SU-DHL-6 (cell line): ENCODE results near the gene TRIM17.

Experiments
- H2AFZ ChIP-seq: fragments of 200-600 bp; sonication (generic); 2 replicates; pipeline ENCODE4 v1.6.1; 2014; ENCODE audit warnings: low read depth, mild to moderate bottlenecking, moderate library complexity, mixed read lengths, antibody characterized with exemption, low read length; ENCODE audit not compliant: severe bottlenecking
- H3F3A ChIP-seq: fragments of 200-600 bp; shearing (Covaris generic); 2 replicates; pipeline ENCODE4 v1.6.0; 2016; ENCODE audit warnings: antibody characterized with exemption, mild to moderate bottlenecking; ENCODE audit not compliant: insufficient read depth
- H3K27ac ChIP-seq: fragments of 200-600 bp; sonication (generic); 2 replicates; pipeline ENCODE4 v1.5.1; 2016; ENCODE audit warnings: low read depth, mild to moderate bottlenecking, low read length, moderate library complexity, mixed read lengths
- H3K27me3 ChIP-seq: fragments of 200-600 bp; sonication (generic), shearing (Covaris generic); 2 replicates; pipeline ENCODE4 v1.6.0; 2014; ENCODE audit warnings: mild to moderate bottlenecking, low read length
- H3K36me3 ChIP-seq: fragments of 200-600 bp; sonication (generic); 2 replicates; pipeline ENCODE4 v1.6.1; 2014; ENCODE audit warnings: mild to moderate bottlenecking, low read length, mixed read lengths
- H3K4me2 ChIP-seq: fragments of 300-600, 200-600 bp; shearing (Covaris generic), sonication (generic); 2 replicates; pipeline ENCODE4 v1.6.0; 2014; ENCODE audit warnings: low read length, low read depth, mild to moderate bottlenecking; ENCODE audit not compliant: poor library complexity, severe bottlenecking
- H3K4me3 ChIP-seq: fragments of 200-600 bp; sonication (generic); 2 replicates; pipeline ENCODE4 v1.5.1; 2014; ENCODE audit warnings: antibody characterized with exemption, low read length, mild to moderate bottlenecking, mixed read lengths; ENCODE audit not compliant: insufficient read depth, poor library complexity, severe bottlenecking
- H3K79me2 ChIP-seq: fragments of 200-600 bp; sonication (generic); 2 replicates; pipeline ENCODE4 v1.6.1; 2014; ENCODE audit warnings: mild to moderate bottlenecking, low read length, moderate library complexity; ENCODE audit not compliant: insufficient read depth
- H3K9ac ChIP-seq: fragments of 200-600 bp; sonication (generic); 2 replicates; pipeline ENCODE4 v1.7.0; 2014; ENCODE audit warnings: mild to moderate bottlenecking, low read length
- H3K9me2 ChIP-seq: fragments of 200-600 bp; sonication (generic); replicated peaks from 2 replicates; pipeline ENCODE4 v1.6.1; 2014; ENCODE audit warnings: low read length; ENCODE audit not compliant: insufficient read depth
- H3K9me3 ChIP-seq: fragments of 200-600 bp; sonication (generic); 2 replicates; pipeline ENCODE4 v1.6.1; 2014; ENCODE audit warnings: low read length, mixed read lengths; ENCODE audit not compliant: insufficient read depth
- H4K20me1 ChIP-seq: fragments of 200-600 bp; sonication (generic); 2 replicates; pipeline ENCODE4 v1.6.1; 2014; ENCODE audit warnings: low read depth, mild to moderate bottlenecking, antibody characterized with exemption, low read length, moderate library complexity, mixed read lengths
- CTCF ChIP-seq: fragments of 200-600 bp; sonication (generic); IDR thresholded peaks from one replicate; pipeline ENCODE4 v1.5.1; 2017; ENCODE audit warnings: antibody characterized with exemption, mild to moderate bottlenecking, low read length, moderate library complexity; ENCODE audit not compliant: insufficient read depth, poor library complexity, severe bottlenecking
- EZH2phosphoT487 ChIP-seq: fragments of 200-600 bp; sonication (generic), shearing (Covaris generic); conservative IDR thresholded peaks from 2 replicates; pipeline ENCODE4 v1.6.1; 2018; ENCODE audit warnings: mild to moderate bottlenecking, antibody characterized with exemption, low read length, moderate library complexity, mixed read lengths

Gene TRIM17

GRCh38 chr1:228417061-228417460 is 400 bp upstream of the TRIM17 start:
- no peak overlapping the region for H3K4me3 ChIP-seq
- TF ChIP-seq EZH2phosphoT487 (no peak), CTCF (no peak)
- no peaks in the 10 kb centered on the region for H3K36me3 ChIP-seq
- H3K9me3 ChIP-seq: no peaks in the 10 kb centered on the region
- H3K79me2 ChIP-seq: no peaks in the 10 kb centered on the region
- no peaks in the 10 kb centered on the region for H3K9me2 ChIP-seq
- peaks cover 4% of the 10 kb centered on the region for H4K20me1 ChIP-seq
- no peaks in the 10 kb centered on the region for H3K27me3 ChIP-seq
- no peak overlapping the region for H3K4me2 ChIP-seq
- no peak overlapping the region for H3K27ac ChIP-seq
- no peak overlapping the region for H3K9ac ChIP-seq
- H2AFZ ChIP-seq: no peak overlapping the region
- H3F3A ChIP-seq: no peaks in the 10 kb centered on the region

GRCh38 chr1:228415853-228416216 is 826 bp downstream of the TRIM17 start:
- Histone ChIP-seq H3K9ac (no peak overlapping the region), H3K4me3 (no peak overlapping the region), H4K20me1 (peaks cover 4% of the 10 kb centered on the region), H3F3A (no peaks in the 10 kb centered on the region), H3K4me2 (no peak overlapping the region), H3K36me3 (no peaks in the 10 kb centered on the region), H3K9me2 (no peaks in the 10 kb centered on the region), H3K27me3 (no peaks in the 10 kb centered on the region), H2AFZ (no peak overlapping the region), H3K79me2 (no peaks in the 10 kb centered on the region), H3K27ac (no peak overlapping the region), H3K9me3 (no peaks in the 10 kb centered on the region)
- TF ChIP-seq EZH2phosphoT487: no peak
- TF ChIP-seq CTCF: no peak

GRCh38 chr1:228415221-228415620 is 1.4 kb downstream of the TRIM17 start:
- Histone ChIP-seq H3K36me3 (no peaks in the 10 kb centered on the region), H4K20me1 (peaks cover 4% of the 10 kb centered on the region), H3K27me3 (no peaks in the 10 kb centered on the region), H3F3A (no peaks in the 10 kb centered on the region), H3K9me3 (no peaks in the 10 kb centered on the region), H3K9ac (no peak overlapping the region), H3K4me2 (no peak overlapping the region), H3K79me2 (no peaks in the 10 kb centered on the region), H3K9me2 (no peaks in the 10 kb centered on the region), H2AFZ (no peak overlapping the region), H3K4me3 (no peak overlapping the region), H3K27ac (no peak overlapping the region)
- TF ChIP-seq CTCF (no peak), EZH2phosphoT487 (no peak)
